WTC11 (cell line): ENCODE measurements around the gene RAD51AP2. TPM values are rescaled to one million over a fixed set of nuclear protein-coding genes. Genes with fewer than 3 reads are reported as not detected.

ENCODE experiments used
- ATAC-seq: fragments of 200-7000 bp; cut with Tn5 transposase; 2 replicates; pipeline ENCODE4 v1.10.0; 2021; ENCODE audit warnings: mild to moderate bottlenecking, moderate library complexity
- CTCF ChIA-PET: fragments of 300-600 bp; sonication (Branson Sonifier 250); formaldehyde crosslinking; loops from one replicate; lab custom pipeline; 2021; ENCODE audit warnings: antibody characterized with exemption; lab: Charles Lee
- POLR2A ChIA-PET: fragments of 350-600 bp; sonication (Branson Sonifier 250); formaldehyde crosslinking; loops from one replicate; lab custom pipeline; 2021; ENCODE audit warnings: antibody characterized with exemption; lab: Charles Lee
- DNase-seq: peaks from one replicate; pipeline ENCODE4 v3.0.0; 2021; ENCODE audit warnings: low spot score
- H3K27ac Mint-ChIP-seq: 2 replicates; pipeline ENCODE4 v1.8.0; 2021; ENCODE audit warnings: mixed read lengths
- H3K27me3 Mint-ChIP-seq: 2 replicates; pipeline ENCODE4 v1.8.0; 2021; ENCODE audit warnings: low read depth, mild to moderate bottlenecking, moderate library complexity, mixed read lengths
- H3K36me3 Mint-ChIP-seq: 2 replicates; pipeline ENCODE4 v1.8.0; 2021; ENCODE audit warnings: mixed read lengths
- H3K4me1 Mint-ChIP-seq: 2 replicates; pipeline ENCODE4 v1.8.0; 2022; ENCODE audit warnings: mixed read lengths
- H3K4me3 Mint-ChIP-seq: 2 replicates; pipeline ENCODE4 v1.8.0; 2021; ENCODE audit warnings: mild to moderate bottlenecking, moderate library complexity, mixed read lengths
- H3K9me3 Mint-ChIP-seq: 2 replicates; pipeline ENCODE4 v1.8.0; 2021; ENCODE audit warnings: mixed read lengths
- ELF4 ChIP-seq: sonication (generic); formaldehyde crosslinking; IDR thresholded peaks from 2 replicates; pipeline ENCODE4 v1.8.1; 2022; ENCODE audit warnings: low read depth, mild to moderate bottlenecking, moderate library complexity, missing genetic modification reagents
- EMX1 ChIP-seq: fragments of 250-450 bp; sonication (Bioruptor Pico); IDR thresholded peaks from 2 replicates; pipeline ENCODE4 v1.8.0; 2021; ENCODE audit warnings: mild to moderate bottlenecking
- ESRRA ChIP-seq: sonication (generic); formaldehyde crosslinking; IDR thresholded peaks from 2 replicates; pipeline ENCODE4 v1.8.1; 2022; ENCODE audit warnings: mild to moderate bottlenecking, missing genetic modification reagents, borderline replicate concordance
- ETV6 ChIP-seq: sonication (generic); formaldehyde crosslinking; IDR thresholded peaks from 2 replicates; pipeline ENCODE4 v1.8.1; 2022; ENCODE audit warnings: mild to moderate bottlenecking, missing genetic modification reagents
- JAZF1 ChIP-seq: fragments of 250-450 bp; sonication (Bioruptor Pico); IDR thresholded peaks from 2 replicates; pipeline ENCODE4 v1.9.0; 2021; ENCODE audit warnings: moderate library complexity, mild to moderate bottlenecking, inconsistent platforms
- KAT7 ChIP-seq: sonication (generic); formaldehyde crosslinking; IDR thresholded peaks from 2 replicates; pipeline ENCODE4 v1.8.1; 2023; ENCODE audit warnings: missing genetic modification reagents, mild to moderate bottlenecking, borderline replicate concordance
- MYBL2 ChIP-seq: sonication (generic); formaldehyde crosslinking; IDR thresholded peaks from 2 replicates; pipeline ENCODE4 v1.8.1; 2023; ENCODE audit warnings: mild to moderate bottlenecking, moderate library complexity, missing genetic modification reagents
- NR1H2 ChIP-seq: sonication (generic); formaldehyde crosslinking; IDR thresholded peaks from 2 replicates; pipeline ENCODE4 v1.9.0; 2021; ENCODE audit warnings: mild to moderate bottlenecking, moderate library complexity, missing genetic modification reagents
- ZNF219 ChIP-seq: sonication (generic); formaldehyde crosslinking; IDR thresholded peaks from 2 replicates; pipeline ENCODE4 v1.8.0; 2023; ENCODE audit warnings: missing genetic modification reagents, mild to moderate bottlenecking, borderline replicate concordance
- ZNF317 ChIP-seq: sonication (generic); formaldehyde crosslinking; IDR thresholded peaks from 2 replicates; pipeline ENCODE4 v1.8.1; 2023; ENCODE audit warnings: low read depth, mild to moderate bottlenecking, moderate library complexity, missing genetic modification reagents, borderline replicate concordance
- ZNF396 ChIP-seq: fragments of 250-450 bp; sonication (Bioruptor Pico); IDR thresholded peaks from 2 replicates; pipeline ENCODE4 v1.8.0; 2021; ENCODE audit warnings: mild to moderate bottlenecking, moderate library complexity, borderline replicate concordance
- total RNA-seq: library from RNA; stranded (reverse); gene quantifications from 3 replicates; pipeline ENCODE4 v1.2.3, GENCODE V29; 2021
- TF ChIP-seq, protein P1 (sequence below): fragments of 250-450 bp; sonication (Bioruptor Pico); conservative IDR thresholded peaks from 2 replicates; pipeline ENCODE4 v1.9.0; 2021; ENCODE audit warnings: mild to moderate bottlenecking
- TF ChIP-seq, protein P2 (sequence below): fragments of 250-450 bp; sonication (Bioruptor Pico); IDR thresholded peaks from 2 replicates; pipeline ENCODE4 v1.9.0; 2021; ENCODE audit warnings: mild to moderate bottlenecking
- TF ChIP-seq, protein P3 (sequence below): sonication (generic); formaldehyde crosslinking; IDR thresholded peaks from 2 replicates; pipeline ENCODE4 v1.8.0; 2022; ENCODE audit warnings: missing genetic modification reagents
- TF ChIP-seq, protein P4 (sequence below): sonication (generic); formaldehyde crosslinking; IDR thresholded peaks from 2 replicates; pipeline ENCODE4 v1.8.1; 2023; ENCODE audit warnings: mild to moderate bottlenecking, missing genetic modification reagents, moderate library complexity
- TF ChIP-seq, protein P5 (sequence below): sonication (generic); formaldehyde crosslinking; IDR thresholded peaks from 2 replicates; pipeline ENCODE4 v1.8.1; 2023; ENCODE audit warnings: mild to moderate bottlenecking, missing genetic modification reagents, moderate library complexity

The RAD51AP2 gene
- total RNA-seq, 1 experiment from 2014 or later = 0.26 TPM

DNA sequence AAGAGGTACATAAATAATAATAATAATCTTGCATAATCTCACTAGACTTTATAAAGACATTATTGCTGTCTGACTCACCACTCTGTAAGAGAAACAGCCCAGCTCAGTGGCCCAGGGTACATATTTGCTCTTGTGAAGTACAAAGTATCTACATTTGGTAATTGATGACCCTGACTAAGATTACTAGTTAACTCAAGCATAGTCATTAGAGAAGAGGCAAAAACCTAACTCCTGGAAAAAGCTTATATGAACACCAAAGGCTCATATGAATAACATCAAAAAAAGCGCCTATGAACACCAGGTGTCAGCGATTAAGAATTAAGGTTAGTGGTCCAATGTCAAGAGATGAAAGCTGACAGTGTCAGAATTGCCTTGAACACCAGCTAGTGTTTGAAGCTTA lies 38.4 kb downstream of the RAD51AP2 start:
- no peak overlapping the region for H3K27ac Mint-ChIP-seq
- TF ChIP-seq JAZF1 (CRISPR knock-in tag) = no peak
- TF ChIP-seq, protein P1, sequence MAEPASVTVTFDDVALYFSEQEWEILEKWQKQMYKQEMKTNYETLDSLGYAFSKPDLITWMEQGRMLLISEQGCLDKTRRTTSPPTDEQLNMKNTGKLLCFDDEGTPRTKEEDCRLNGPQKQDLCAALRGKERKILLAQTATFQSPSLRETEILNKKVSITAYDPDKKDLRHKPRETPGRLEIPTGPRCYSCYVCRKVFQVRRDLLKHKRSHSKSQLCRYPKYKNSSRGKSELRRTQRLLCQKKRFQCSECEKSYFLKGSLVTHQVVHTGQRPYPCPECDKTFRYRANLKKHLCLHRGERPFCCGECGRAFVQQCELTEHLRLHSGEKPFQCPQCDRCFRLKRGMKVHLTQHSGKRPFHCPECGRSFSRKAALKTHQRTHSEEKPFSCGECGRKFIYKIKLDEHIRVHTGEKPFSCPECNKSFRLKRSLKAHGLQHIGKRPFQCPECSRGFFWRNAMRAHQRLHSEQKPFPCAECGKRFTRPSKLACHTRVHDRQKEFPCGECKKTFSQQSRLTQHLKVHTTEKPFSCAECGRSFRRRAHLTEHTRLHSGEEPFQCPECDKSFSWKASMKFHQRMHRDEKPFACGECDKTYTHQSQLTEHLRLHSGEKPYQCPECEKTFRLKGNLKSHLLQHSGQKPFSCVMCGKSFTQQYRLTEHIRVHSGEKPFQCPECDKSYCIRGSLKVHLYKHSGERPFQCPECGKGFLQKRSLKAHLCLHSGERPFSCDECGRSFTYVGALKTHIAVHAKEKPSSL = no peak
- no peak for TF ChIP-seq ZNF317 (CRISPR knock-in tag)
- no peak for TF ChIP-seq ESRRA (CRISPR knock-in tag)
- TF ChIP-seq, protein P2, sequence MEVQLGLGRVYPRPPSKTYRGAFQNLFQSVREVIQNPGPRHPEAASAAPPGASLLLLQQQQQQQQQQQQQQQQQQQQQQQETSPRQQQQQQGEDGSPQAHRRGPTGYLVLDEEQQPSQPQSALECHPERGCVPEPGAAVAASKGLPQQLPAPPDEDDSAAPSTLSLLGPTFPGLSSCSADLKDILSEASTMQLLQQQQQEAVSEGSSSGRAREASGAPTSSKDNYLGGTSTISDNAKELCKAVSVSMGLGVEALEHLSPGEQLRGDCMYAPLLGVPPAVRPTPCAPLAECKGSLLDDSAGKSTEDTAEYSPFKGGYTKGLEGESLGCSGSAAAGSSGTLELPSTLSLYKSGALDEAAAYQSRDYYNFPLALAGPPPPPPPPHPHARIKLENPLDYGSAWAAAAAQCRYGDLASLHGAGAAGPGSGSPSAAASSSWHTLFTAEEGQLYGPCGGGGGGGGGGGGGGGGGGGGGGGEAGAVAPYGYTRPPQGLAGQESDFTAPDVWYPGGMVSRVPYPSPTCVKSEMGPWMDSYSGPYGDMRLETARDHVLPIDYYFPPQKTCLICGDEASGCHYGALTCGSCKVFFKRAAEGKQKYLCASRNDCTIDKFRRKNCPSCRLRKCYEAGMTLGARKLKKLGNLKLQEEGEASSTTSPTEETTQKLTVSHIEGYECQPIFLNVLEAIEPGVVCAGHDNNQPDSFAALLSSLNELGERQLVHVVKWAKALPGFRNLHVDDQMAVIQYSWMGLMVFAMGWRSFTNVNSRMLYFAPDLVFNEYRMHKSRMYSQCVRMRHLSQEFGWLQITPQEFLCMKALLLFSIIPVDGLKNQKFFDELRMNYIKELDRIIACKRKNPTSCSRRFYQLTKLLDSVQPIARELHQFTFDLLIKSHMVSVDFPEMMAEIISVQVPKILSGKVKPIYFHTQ (CRISPR knock-in tag) = no peak
- TF ChIP-seq MYBL2 (CRISPR knock-in tag) = no peak
- TF ChIP-seq ETV6 (CRISPR knock-in tag) = no peak
- no peak for TF ChIP-seq KAT7
- no peak for TF ChIP-seq ZNF219 (CRISPR knock-in tag)
- no peak for TF ChIP-seq EMX1 (CRISPR knock-in tag)
- TF ChIP-seq NR1H2 (CRISPR knock-in tag) = no peak
- TF ChIP-seq, protein P3, sequence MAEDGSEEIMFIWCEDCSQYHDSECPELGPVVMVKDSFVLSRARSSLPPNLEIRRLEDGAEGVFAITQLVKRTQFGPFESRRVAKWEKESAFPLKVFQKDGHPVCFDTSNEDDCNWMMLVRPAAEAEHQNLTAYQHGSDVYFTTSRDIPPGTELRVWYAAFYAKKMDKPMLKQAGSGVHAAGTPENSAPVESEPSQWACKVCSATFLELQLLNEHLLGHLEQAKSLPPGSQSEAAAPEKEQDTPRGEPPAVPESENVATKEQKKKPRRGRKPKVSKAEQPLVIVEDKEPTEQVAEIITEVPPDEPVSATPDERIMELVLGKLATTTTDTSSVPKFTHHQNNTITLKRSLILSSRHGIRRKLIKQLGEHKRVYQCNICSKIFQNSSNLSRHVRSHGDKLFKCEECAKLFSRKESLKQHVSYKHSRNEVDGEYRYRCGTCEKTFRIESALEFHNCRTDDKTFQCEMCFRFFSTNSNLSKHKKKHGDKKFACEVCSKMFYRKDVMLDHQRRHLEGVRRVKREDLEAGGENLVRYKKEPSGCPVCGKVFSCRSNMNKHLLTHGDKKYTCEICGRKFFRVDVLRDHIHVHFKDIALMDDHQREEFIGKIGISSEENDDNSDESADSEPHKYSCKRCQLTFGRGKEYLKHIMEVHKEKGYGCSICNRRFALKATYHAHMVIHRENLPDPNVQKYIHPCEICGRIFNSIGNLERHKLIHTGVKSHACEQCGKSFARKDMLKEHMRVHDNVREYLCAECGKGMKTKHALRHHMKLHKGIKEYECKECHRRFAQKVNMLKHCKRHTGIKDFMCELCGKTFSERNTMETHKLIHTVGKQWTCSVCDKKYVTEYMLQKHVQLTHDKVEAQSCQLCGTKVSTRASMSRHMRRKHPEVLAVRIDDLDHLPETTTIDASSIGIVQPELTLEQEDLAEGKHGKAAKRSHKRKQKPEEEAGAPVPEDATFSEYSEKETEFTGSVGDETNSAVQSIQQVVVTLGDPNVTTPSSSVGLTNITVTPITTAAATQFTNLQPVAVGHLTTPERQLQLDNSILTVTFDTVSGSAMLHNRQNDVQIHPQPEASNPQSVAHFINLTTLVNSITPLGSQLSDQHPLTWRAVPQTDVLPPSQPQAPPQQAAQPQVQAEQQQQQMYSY = no peak
- TF ChIP-seq, protein P4, sequence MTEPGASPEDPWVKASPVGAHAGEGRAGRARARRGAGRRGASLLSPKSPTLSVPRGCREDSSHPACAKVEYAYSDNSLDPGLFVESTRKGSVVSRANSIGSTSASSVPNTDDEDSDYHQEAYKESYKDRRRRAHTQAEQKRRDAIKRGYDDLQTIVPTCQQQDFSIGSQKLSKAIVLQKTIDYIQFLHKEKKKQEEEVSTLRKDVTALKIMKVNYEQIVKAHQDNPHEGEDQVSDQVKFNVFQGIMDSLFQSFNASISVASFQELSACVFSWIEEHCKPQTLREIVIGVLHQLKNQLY (CRISPR knock-in tag) = no peak
- peaks cover 16% of the 10 kb centered on the region for H3K4me1 Mint-ChIP-seq
- ChIA-PET CTCF (interaction anchor here (0.6 to 1.7 kb wide), 3 partner anchors 9 to 280 kb away, joined by 3 to 7 read pairs (median 4); no protein-coding TSS in a partner anchor), POLR2A (no interaction called here)
- H3K9me3 Mint-ChIP-seq = no peaks in the 10 kb centered on the region
- DNase-seq = no peak
- no peak for ATAC-seq
- H3K27me3 Mint-ChIP-seq = no peaks in the 10 kb centered on the region
- H3K36me3 Mint-ChIP-seq = no peaks in the 10 kb centered on the region
- no peak overlapping the region for H3K4me3 Mint-ChIP-seq

DNA sequence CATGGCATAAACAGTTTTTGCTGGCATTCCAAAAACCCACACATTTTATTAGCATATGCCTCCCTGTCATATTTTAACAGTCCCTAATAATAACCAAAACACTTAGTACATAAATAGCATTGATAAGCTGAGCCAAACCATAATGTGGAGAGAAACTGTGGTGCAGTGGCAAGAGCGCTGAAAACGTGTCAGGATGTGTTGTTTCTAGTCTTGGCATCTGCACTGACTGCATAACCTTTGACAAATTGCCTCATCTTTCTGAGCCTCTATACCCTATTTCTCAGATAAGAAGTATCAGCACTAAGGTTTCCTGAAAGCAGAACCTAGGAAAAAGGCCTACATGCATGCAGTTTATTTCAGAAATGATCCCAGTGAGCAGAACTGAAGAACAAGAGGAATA lies 41.4 kb downstream of the RAD51AP2 start:
- no peaks in the 10 kb centered on the region for H3K27me3 Mint-ChIP-seq
- H3K4me1 Mint-ChIP-seq = peaks cover 16% of the 10 kb centered on the region
- no peak overlapping the region for H3K4me3 Mint-ChIP-seq
- ATAC-seq = no peak
- POLR2A ChIA-PET = no interaction called here
- TF ChIP-seq, protein P5, sequence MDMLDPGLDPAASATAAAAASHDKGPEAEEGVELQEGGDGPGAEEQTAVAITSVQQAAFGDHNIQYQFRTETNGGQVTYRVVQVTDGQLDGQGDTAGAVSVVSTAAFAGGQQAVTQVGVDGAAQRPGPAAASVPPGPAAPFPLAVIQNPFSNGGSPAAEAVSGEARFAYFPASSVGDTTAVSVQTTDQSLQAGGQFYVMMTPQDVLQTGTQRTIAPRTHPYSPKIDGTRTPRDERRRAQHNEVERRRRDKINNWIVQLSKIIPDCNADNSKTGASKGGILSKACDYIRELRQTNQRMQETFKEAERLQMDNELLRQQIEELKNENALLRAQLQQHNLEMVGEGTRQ (CRISPR knock-in tag) = no peak
- TF ChIP-seq ZNF396 (CRISPR knock-in tag) (no peak), ELF4 (CRISPR knock-in tag) (no peak)
- no peaks in the 10 kb centered on the region for H3K9me3 Mint-ChIP-seq
- no peaks in the 10 kb centered on the region for H3K36me3 Mint-ChIP-seq
- no peak for DNase-seq
- CTCF ChIA-PET = no interaction called here
- H3K27ac Mint-ChIP-seq = no peak overlapping the region
